HG02610 (cell line): ENCODE results near the gene EVC2.

Experiments used
- ATAC-seq: cut with Tn5 transposase; IDR thresholded peaks from one replicate; pipeline ENCODE4 v1.9.1; 2021; ENCODE audit warnings: mild to moderate bottlenecking, moderate library complexity; ENCODE audit not compliant: unreplicated experiment

EVC2 gene

GRCh38 chr4:5526080-5526846, 182.1 kb downstream of the EVC2 start:
- ATAC-seq = no peak

- no peak for ATAC-seq
Observed at GRCh38 chr4:5524446-5525299, 183.7 kb downstream of the EVC2 start.

DNA sequence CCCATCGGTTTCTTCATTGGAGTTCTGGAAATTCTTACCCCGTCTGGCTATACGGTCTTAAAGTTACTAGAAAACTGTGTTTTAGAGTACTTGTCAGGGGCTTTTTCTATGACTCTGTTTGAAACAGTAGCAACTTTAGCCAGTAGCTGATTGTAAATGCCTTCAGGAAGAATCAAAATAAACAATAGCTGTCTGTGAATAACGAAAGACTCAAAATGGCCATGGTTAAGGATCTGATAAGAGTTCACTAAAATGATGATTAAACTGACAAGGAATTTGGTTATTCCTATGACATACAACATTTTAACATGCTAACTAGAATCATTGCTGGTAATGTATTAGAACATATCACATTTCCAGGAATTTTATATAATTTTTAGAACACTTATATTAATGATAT, 191.0 kb downstream of the EVC2 start:
- no peak for ATAC-seq

GRCh38 chr4:5515646-5516045, 192.7 kb downstream of the EVC2 start:
- no peak for ATAC-seq
